HG02763 (cell line): ENCODE results near the gene AGER.
"Not testable (repeated sequence)": the region's sequence is repeated elsewhere in the genome, so short reads cannot be mapped to it uniquely, and the experiment has no call there.

Experiments
- ATAC-seq: cut with Tn5 transposase; IDR thresholded peaks from one replicate; pipeline ENCODE4 v1.9.1; 2021; ENCODE audit warnings: mild to moderate bottlenecking, moderate library complexity; ENCODE audit not compliant: unreplicated experiment

AGER gene

GRCh38 chr6:32151181-32151862, 32.7 kb downstream of the AGER start:
- no peak for ATAC-seq

- ATAC-seq = no peak
Observed at GRCh38 chr6:32149932-32150870, 33.9 kb downstream of the AGER start.

GRCh38 chr6:32149092-32149755, 34.8 kb downstream of the AGER start:
- no peak for ATAC-seq

- no peak for ATAC-seq
Observed at GRCh38 chr6:32148289-32149091, 35.6 kb downstream of the AGER start.

- no peak for ATAC-seq
Observed at GRCh38 chr6:32147401-32148132, 36.5 kb downstream of the AGER start.

- no peak for ATAC-seq
Observed at GRCh38 chr6:32146687-32147086, 37.4 kb downstream of the AGER start.

- no peak for ATAC-seq
Observed at GRCh38 chr6:32146287-32146686, 37.8 kb downstream of the AGER start.

GRCh38 chr6:32144238-32144637, 39.8 kb downstream of the AGER start:
- ATAC-seq = not testable (repeated sequence)

GRCh38 chr6:32140420-32141046, 43.5 kb downstream of the AGER start:
- no peak for ATAC-seq

- no peak for ATAC-seq
Observed at GRCh38 chr6:32139590-32139989, 44.5 kb downstream of the AGER start.

- ATAC-seq = no peak
Observed at GRCh38 chr6:32137454-32137853, 46.6 kb downstream of the AGER start.

GRCh38 chr6:32133786-32134185, 50.3 kb downstream of the AGER start:
- ATAC-seq = no peak

- ATAC-seq = no peak
Observed at GRCh38 chr6:32132110-32132509, 51.9 kb downstream of the AGER start.

GRCh38 chr6:32131439-32131948, 52.6 kb downstream of the AGER start:
- no peak for ATAC-seq
